Lung (tissue), 12 donors: Measurements from ENCODE around the gene BBX. TPM values are rescaled to one million over a fixed set of nuclear protein-coding genes. Genes with fewer than 3 reads are reported as not detected.

Experiments used
- ATAC-seq: fragments of 200-7000 bp; cut with Tn5 transposase; one replicate; pipeline ENCODE4 v1.9.1; 2020; ENCODE audit warnings: moderate number of reproducible peaks; ENCODE audit not compliant: insufficient read depth, low FRiP score
- DNase-seq, 3 donors: peaks; one replicate each; pipeline ENCODE4 v3.0.0-alpha.2; 2013 to 2017
- H3K27ac ChIP-seq, 2 donors: one replicate each; pipeline ENCODE4 v1.5.1; 2013; ENCODE audit warnings: mild to moderate bottlenecking in 2 of 2, moderate library complexity in 2 of 2, control low read depth in 1 of 2, inconsistent platforms in 1 of 2, low read depth in 1 of 2, low read length in 1 of 2
- H3K27me3 ChIP-seq, 3 donors: one replicate each; pipeline ENCODE4 v1.5.1; 2013; ENCODE audit warnings: low read length in 2 of 3; ENCODE audit not compliant: control insufficient read depth in 3 of 3, insufficient read depth in 3 of 3
- H3K36me3 ChIP-seq, 4 donors: one replicate each; pipeline ENCODE4 v1.5.1; 2013; ENCODE audit warnings: low read length in 4 of 4, mild to moderate bottlenecking in 1 of 4, moderate library complexity in 1 of 4; ENCODE audit not compliant: control insufficient read depth in 4 of 4, insufficient read depth in 4 of 4
- H3K4me1 ChIP-seq, 5 donors: one replicate each; pipeline ENCODE4 v1.5.1; 2013; ENCODE audit warnings: low read length in 5 of 5, mild to moderate bottlenecking in 2 of 5, moderate library complexity in 1 of 5; ENCODE audit not compliant: control insufficient read depth in 5 of 5, insufficient read depth in 5 of 5
- H3K4me3 ChIP-seq: one replicate; pipeline ENCODE4 v1.5.1; 2013; ENCODE audit warnings: mild to moderate bottlenecking, control low read depth, moderate library complexity
- H3K9ac ChIP-seq, 2 donors: one replicate each; pipeline ENCODE4 v1.5.1; 2013; ENCODE audit warnings: low read length in 2 of 2, control low read depth in 1 of 2; ENCODE audit not compliant: insufficient read depth in 1 of 2
- H3K9me3 ChIP-seq, 4 donors: one replicate each; pipeline ENCODE4 v1.5.1; 2013; ENCODE audit warnings: low read length in 3 of 4, mild to moderate bottlenecking in 1 of 4, moderate library complexity in 1 of 4; ENCODE audit not compliant: control insufficient read depth in 4 of 4, insufficient read depth in 3 of 4
- CTCF ChIP-seq: IDR thresholded peaks from 2 replicates; pipeline ENCODE4 v1.5.1; 2012; ENCODE audit warnings: mild to moderate bottlenecking; ENCODE audit errors: control extremely low read depth, extremely low read depth
- WGBS, 2 donors: extraction: QIAGEN DNeasy Blood & Tissue Kit; methylation state at CpG; one replicate each; pipeline ENCODE4 v1.1.7; 2013; 5-methylcytosine and 5-hydroxymethylcytosine counted together
- polyA plus RNA-seq, 2 donors: library from polyadenylated mRNA; stranded (reverse); fragments of 200-250 nt; gene quantifications; one replicate each; pipeline ENCODE4 v1.2.1, GENCODE V29; 2013
- total RNA-seq, 2 donors: library from RNA; depleted of rRNA in 1 of 2; stranded (reverse); fragments of >200 nt in 1 of 2; gene quantifications; one replicate each; pipeline ENCODE4 v1.2.1, GENCODE V29; 2014 to 2021
- donor health status: control.
- donor health status: control.
- donor health status: Bipolar disorder and iron deficiency.
- donor health status: healthy.
- donor health status: DM: yes; HTN: yes; CAD: no.

The BBX gene
- total and polyA plus RNA-seq, 4 donors: 6.3 to 93.3 (median 25.1) TPM

- Histone ChIP-seq H3K27ac (no peak overlapping the region), H3K9ac (no peak overlapping the region), H3K4me1 (no peaks in the 10 kb centered on the region), H3K36me3 (no peaks in the 10 kb centered on the region), H3K9me3 (no peaks in the 10 kb centered on the region), H3K27me3 (no peaks in the 10 kb centered on the region), H3K4me3 (no peak overlapping the region)
- no peak for DNase-seq
- WGBS, 2 donors: 77 to 85% methylated on average over 3 of the region's 3 CpGs
- no peak for TF ChIP-seq CTCF
- no peak for ATAC-seq
Measured at GRCh38 chr3:107516475-107516874, 6.3 kb upstream of the BBX start.

- H3K27ac ChIP-seq: no peak overlapping the region
- no peak overlapping the region for H3K4me3 ChIP-seq
- WGBS, 2 donors: 89 to 94% methylated on average over 4 of the region's 4 CpGs
- no peaks in the 10 kb centered on the region for H3K27me3 ChIP-seq
- no peaks in the 10 kb centered on the region for H3K9me3 ChIP-seq
- peaks cover 0 to 4% (median 0%) of the 10 kb centered on the region in 5 donors for H3K4me1 ChIP-seq
- H3K36me3 ChIP-seq: no peaks in the 10 kb centered on the region
- H3K9ac ChIP-seq: no peak overlapping the region
- DNase-seq: no peak
- ATAC-seq: no peak
- TF ChIP-seq CTCF: no peak
Measured at GRCh38 chr3:107520535-107520934, 2.2 kb upstream of the BBX start.

GRCh38 chr3:107521469-107522059, 1.2 kb upstream of the BBX start:
- WGBS, 2 donors: 80% methylated on average over 3 of the region's 3 CpGs
- TF ChIP-seq CTCF: no peak
- Histone ChIP-seq H3K9ac (no peak overlapping the region), H3K27ac (no peak overlapping the region), H3K4me3 (no peak overlapping the region), H3K9me3 (no peaks in the 10 kb centered on the region), H3K4me1 (peaks cover 0 to 14% (median 0%) of the 10 kb centered on the region in 5 donors), H3K36me3 (no peaks in the 10 kb centered on the region), H3K27me3 (no peaks in the 10 kb centered on the region)
- ATAC-seq (no peak), DNase-seq (no peak)

GRCh38 chr3:107523289-107523538, 452 bp downstream of the BBX start:
- DNase-seq: peak in 2 of 3 donors; percentile 67 to 71
- H3K9me3 ChIP-seq: no peaks in the 10 kb centered on the region
- TF ChIP-seq CTCF: no peak
- H3K27me3 ChIP-seq: no peaks in the 10 kb centered on the region
- peak overlapping the region in 1 of 2 donors; percentile 72 for H3K9ac ChIP-seq
- peaks cover 0 to 14% (median 0%) of the 10 kb centered on the region in 5 donors for H3K4me1 ChIP-seq
- WGBS, 2 donors: 0 to 1% methylated on average over 4 to 27 of the region's 27 CpGs
- H3K27ac ChIP-seq: peak overlapping the region; percentile 90 to 92
- ATAC-seq: peak; percentile 58
- peak overlapping the region; percentile 81 for H3K4me3 ChIP-seq
- peaks cover 0 to 6% (median 0%) of the 10 kb centered on the region in 4 donors for H3K36me3 ChIP-seq
